Vagina (tissue), 2 donors: ENCODE data around the gene TNS1.

ENCODE experiments used
- POLR2AphosphoS5 ChIP-seq, 2 donors: sonication (generic); formaldehyde crosslinking; IDR thresholded peaks; one replicate each; pipeline ENCODE4 v1.9.0; 2017; ENCODE audit warnings: antibody characterized with exemption in 2 of 2, mild to moderate bottlenecking in 2 of 2, low read depth in 1 of 2; ENCODE audit not compliant: insufficient read depth in 1 of 2
- TF ChIP-seq, protein P1 (sequence below), 3 experiments: fragments of 450-650 bp in 2 of 3; fragments of 200-600 bp in 1 of 3; sonication (generic) in 1 of 3; IDR thresholded peaks; one replicate each; pipeline ENCODE4 v1.5.1; 2017 to 2019; ENCODE audit warnings: antibody characterized with exemption in 3 of 3, mild to moderate bottlenecking in 2 of 3, moderate library complexity in 2 of 3

DNA sequence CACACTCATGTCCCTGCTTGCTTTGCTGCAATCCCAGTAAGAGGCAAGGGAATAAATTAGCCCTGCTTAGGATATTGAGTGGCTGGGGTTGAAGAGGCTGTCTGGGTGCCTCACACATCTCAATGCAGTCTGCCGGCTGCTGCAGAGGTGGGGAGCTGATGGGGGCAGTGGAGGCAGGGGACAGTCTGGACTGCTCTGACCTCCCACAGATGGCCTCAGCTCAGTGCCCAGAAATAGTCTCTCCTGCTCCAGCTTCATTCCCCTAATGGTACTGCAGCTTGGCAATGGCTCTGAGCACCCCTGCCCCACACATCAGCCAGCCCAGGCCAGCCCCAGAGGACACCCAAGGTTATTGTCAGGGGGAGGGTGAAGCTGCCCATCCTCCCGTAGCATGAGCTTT lies 21.5 kb upstream of the TNS1 start:
- no peak for TF ChIP-seq POLR2AphosphoS5 (IDR thresholded peaks at IDR 0.05; ENCODE audit: insufficient read depth in 1 of 2, low read depth in 1 of 2)
- TF ChIP-seq, protein P1, sequence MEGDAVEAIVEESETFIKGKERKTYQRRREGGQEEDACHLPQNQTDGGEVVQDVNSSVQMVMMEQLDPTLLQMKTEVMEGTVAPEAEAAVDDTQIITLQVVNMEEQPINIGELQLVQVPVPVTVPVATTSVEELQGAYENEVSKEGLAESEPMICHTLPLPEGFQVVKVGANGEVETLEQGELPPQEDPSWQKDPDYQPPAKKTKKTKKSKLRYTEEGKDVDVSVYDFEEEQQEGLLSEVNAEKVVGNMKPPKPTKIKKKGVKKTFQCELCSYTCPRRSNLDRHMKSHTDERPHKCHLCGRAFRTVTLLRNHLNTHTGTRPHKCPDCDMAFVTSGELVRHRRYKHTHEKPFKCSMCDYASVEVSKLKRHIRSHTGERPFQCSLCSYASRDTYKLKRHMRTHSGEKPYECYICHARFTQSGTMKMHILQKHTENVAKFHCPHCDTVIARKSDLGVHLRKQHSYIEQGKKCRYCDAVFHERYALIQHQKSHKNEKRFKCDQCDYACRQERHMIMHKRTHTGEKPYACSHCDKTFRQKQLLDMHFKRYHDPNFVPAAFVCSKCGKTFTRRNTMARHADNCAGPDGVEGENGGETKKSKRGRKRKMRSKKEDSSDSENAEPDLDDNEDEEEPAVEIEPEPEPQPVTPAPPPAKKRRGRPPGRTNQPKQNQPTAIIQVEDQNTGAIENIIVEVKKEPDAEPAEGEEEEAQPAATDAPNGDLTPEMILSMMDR (IDR thresholded peaks at IDR 0.05), result no peak
